NCI-H2107 treated with DMSO at 0.1 percent for 48 hours (cell line): Measurements from ENCODE around the gene LHX6.

Experiments
- DNase-seq: peaks from one replicate; lab custom pipeline; 2025; ENCODE audit not compliant: unreplicated experiment; lab: John Stamatoyannopoulos, UW

LHX6 gene

GRCh38 chr9:122192914-122193525, 35.7 kb downstream of the LHX6 start:
- DNase-seq = no peak

GRCh38 chr9:122192261-122192875, 36.4 kb downstream of the LHX6 start:
- no peak for DNase-seq

- DNase-seq = no peak
These were observed 37.2 kb downstream of the LHX6 start for GRCh38 chr9:122191584-122191983.

GRCh38 chr9:122190597-122191381, 38.0 kb downstream of the LHX6 start:
- no peak for DNase-seq

- DNase-seq = no peak
These were observed 40.4 kb downstream of the LHX6 start for GRCh38 chr9:122188369-122188768.

GRCh38 chr9:122186777-122187470, 41.8 kb downstream of the LHX6 start:
- DNase-seq = no peak

- DNase-seq = no peak
These were observed 42.5 kb downstream of the LHX6 start for GRCh38 chr9:122186301-122186700.

GRCh38 chr9:122184551-122184950, 44.2 kb downstream of the LHX6 start:
- no peak for DNase-seq

GRCh38 chr9:122183501-122183900, 45.3 kb downstream of the LHX6 start:
- DNase-seq = no peak

- DNase-seq = peak; percentile 39
These were observed 48.1 kb downstream of the LHX6 start for GRCh38 chr9:122180633-122181032.

GRCh38 chr9:122179690-122180074, 49.1 kb downstream of the LHX6 start:
- no peak for DNase-seq

GRCh38 chr9:122179054-122179689, 49.6 kb downstream of the LHX6 start:
- DNase-seq = no peak

- no peak for DNase-seq
These were observed 51.8 kb downstream of the LHX6 start for GRCh38 chr9:122176916-122177315.

GRCh38 chr9:122173670-122174069, 55.1 kb downstream of the LHX6 start:
- no peak for DNase-seq

- DNase-seq = no peak
These were observed 56.6 kb downstream of the LHX6 start for GRCh38 chr9:122172131-122172530.

- DNase-seq = no peak
These were observed 60.4 kb downstream of the LHX6 start for GRCh38 chr9:122168356-122168755.

- no peak for DNase-seq
These were observed 64.5 kb downstream of the LHX6 start for GRCh38 chr9:122164286-122164685.

GRCh38 chr9:122162415-122162814, 66.3 kb downstream of the LHX6 start:
- DNase-seq = no peak

GRCh38 chr9:122159925-122160246, 68.9 kb downstream of the LHX6 start:
- no peak for DNase-seq

GRCh38 chr9:122159026-122159924, 69.5 kb downstream of the LHX6 start, which contains the start of the genes MORN5 and NDUFA8:
Gene MORN5 (plus strand): TSS chr9:122159908. CDS start chr9:122159973, 65 bp downstream.
Gene NDUFA8 (minus strand): TSS chr9:122159779. CDS start chr9:122159677, 102 bp downstream.
- peak; percentile 91 for DNase-seq
